ENCODE measurements around the gene UCK1.

Gene UCK1

GRCh38 chr9:131530920-131531832 lies at the start of gene UCK1:
TSS of gene UCK1 (minus strand) at chr9:131531263. CDS start at chr9:131531174, 89 bp downstream.
- DNase-seq (ENCODE audit: insufficient read length, low spot score) = peak; percentile 93
- FAIRE-seq = no peak

GRCh38 chr9:131580358-131580757 lies 49.3 kb upstream of the UCK1 start:
- FAIRE-seq = no peak
- no peak for DNase-seq (ENCODE audit: insufficient read length, low spot score)

- no peak for FAIRE-seq
- DNase-seq (ENCODE audit: insufficient read length, low spot score) = no peak
Measured at GRCh38 chr9:131579789-131580211, 48.7 kb upstream of the UCK1 start.

- DNase-seq (ENCODE audit: insufficient read length, low spot score) = no peak
- no peak for FAIRE-seq
Measured at GRCh38 chr9:131578731-131579504, 47.9 kb upstream of the UCK1 start.

GRCh38 chr9:131578021-131578420 lies 47.0 kb upstream of the UCK1 start:
- FAIRE-seq (no peak), DNase-seq (ENCODE audit: insufficient read length, low spot score) (no peak)

- FAIRE-seq = no peak
- no peak for DNase-seq (ENCODE audit: insufficient read length, low spot score)
Measured at GRCh38 chr9:131577005-131578000, 46.2 kb upstream of the UCK1 start.

- no peak for FAIRE-seq
Measured at GRCh38 chr9:131575946-131576853, 45.1 kb upstream of the UCK1 start.

GRCh38 chr9:131574730-131575640 lies 43.9 kb upstream of the UCK1 start:
- no peak for FAIRE-seq
- no peak for DNase-seq (ENCODE audit: insufficient read length, low spot score)

More at GRCh38 chr9:131575946-131576853, 45.1 kb upstream of the UCK1 start:
- DNase-seq (ENCODE audit: insufficient read length, low spot score) = no peak

GRCh38 chr9:131567910-131568309 lies 36.8 kb upstream of the UCK1 start:
- DNase-seq (ENCODE audit: insufficient read length, low spot score) = no peak
- FAIRE-seq = no peak

GRCh38 chr9:131566158-131566557 lies 35.1 kb upstream of the UCK1 start:
- FAIRE-seq = no peak
- DNase-seq (ENCODE audit: insufficient read length, low spot score) = no peak

GRCh38 chr9:131565369-131565768 lies 34.3 kb upstream of the UCK1 start:
- no peak for FAIRE-seq
- DNase-seq (ENCODE audit: insufficient read length, low spot score) = no peak

- FAIRE-seq = no peak
- DNase-seq (ENCODE audit: insufficient read length, low spot score) = peak; percentile 20
Measured at GRCh38 chr9:131562032-131562959, 31.2 kb upstream of the UCK1 start.

- FAIRE-seq (no peak), DNase-seq (ENCODE audit: insufficient read length, low spot score) (no peak)
Measured at GRCh38 chr9:131559421-131560000, 28.4 kb upstream of the UCK1 start.

GRCh38 chr9:131557855-131558548 lies 26.9 kb upstream of the UCK1 start:
- FAIRE-seq (no peak), DNase-seq (ENCODE audit: insufficient read length, low spot score) (no peak)

GRCh38 chr9:131555841-131556673 lies 25.0 kb upstream of the UCK1 start:
- FAIRE-seq (no peak), DNase-seq (ENCODE audit: insufficient read length, low spot score) (no peak)

Data from HTR-8/SVneo (cell line).